ENCODE measurements around the gene FKBP9.
A peak's percentile ranks its signal among the peaks of the same experiment; 100 is the strongest.

The FKBP9 gene

DNA sequence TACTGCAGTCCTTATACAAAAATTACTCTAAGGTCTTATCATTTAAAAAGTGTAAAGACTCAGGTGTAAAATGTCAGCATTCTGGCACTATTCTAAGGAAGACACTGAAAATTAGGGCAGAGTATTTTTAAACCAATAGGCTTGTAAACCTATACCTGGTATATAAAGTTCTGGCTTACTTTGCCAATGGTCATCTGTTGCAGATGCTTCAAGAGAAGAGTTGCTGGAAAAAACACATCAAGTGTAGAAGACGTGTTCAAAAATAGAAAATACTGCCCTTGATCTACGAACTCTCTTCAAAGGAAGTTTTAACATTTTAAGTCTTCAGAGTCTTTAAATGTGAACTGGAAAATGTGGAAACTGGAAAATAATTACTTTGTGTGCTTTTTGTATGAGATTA, 81.4 kb downstream of the FKBP9 start:
- TF ChIP-seq, protein P1, sequence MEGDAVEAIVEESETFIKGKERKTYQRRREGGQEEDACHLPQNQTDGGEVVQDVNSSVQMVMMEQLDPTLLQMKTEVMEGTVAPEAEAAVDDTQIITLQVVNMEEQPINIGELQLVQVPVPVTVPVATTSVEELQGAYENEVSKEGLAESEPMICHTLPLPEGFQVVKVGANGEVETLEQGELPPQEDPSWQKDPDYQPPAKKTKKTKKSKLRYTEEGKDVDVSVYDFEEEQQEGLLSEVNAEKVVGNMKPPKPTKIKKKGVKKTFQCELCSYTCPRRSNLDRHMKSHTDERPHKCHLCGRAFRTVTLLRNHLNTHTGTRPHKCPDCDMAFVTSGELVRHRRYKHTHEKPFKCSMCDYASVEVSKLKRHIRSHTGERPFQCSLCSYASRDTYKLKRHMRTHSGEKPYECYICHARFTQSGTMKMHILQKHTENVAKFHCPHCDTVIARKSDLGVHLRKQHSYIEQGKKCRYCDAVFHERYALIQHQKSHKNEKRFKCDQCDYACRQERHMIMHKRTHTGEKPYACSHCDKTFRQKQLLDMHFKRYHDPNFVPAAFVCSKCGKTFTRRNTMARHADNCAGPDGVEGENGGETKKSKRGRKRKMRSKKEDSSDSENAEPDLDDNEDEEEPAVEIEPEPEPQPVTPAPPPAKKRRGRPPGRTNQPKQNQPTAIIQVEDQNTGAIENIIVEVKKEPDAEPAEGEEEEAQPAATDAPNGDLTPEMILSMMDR (IDR thresholded peaks at IDR 0.05; ENCODE audit: low read depth, low read length, missing control alignments): no peak
- DNase-seq (ENCODE audit: low read depth): no peak
- H3K4me3 ChIP-seq (ENCODE audit: low read depth, low read length): peak overlapping the region; percentile 49

- TF ChIP-seq, protein P1 (IDR thresholded peaks at IDR 0.05; ENCODE audit: low read depth, low read length, missing control alignments): no peak
- DNase-seq (ENCODE audit: low read depth): no peak
- H3K4me3 ChIP-seq (ENCODE audit: low read depth, low read length): peak overlapping the region; percentile 49
Observed at GRCh38 chr7:33039257-33039902, 82.1 kb downstream of the FKBP9 start.

DNA sequence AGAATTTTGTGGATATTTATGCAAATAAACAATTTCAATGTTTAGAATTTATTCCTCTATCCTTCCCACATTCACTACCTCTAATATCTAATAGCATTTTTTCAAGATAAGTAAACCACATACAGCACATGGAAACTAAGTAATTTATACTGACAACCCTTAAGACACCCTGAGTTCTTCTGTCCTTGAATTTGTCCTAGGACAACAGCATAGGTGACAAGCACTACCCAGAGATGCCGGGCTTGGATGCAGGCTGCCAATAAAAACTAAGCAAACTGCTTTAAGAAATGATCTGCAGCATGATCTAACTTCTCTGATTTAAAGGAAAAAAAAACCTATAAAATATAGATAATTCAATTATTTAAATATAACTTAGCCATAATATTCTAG, 82.7 kb downstream of the FKBP9 start:
- peak overlapping the region; percentile 49 for H3K4me3 ChIP-seq (ENCODE audit: low read depth, low read length)
- TF ChIP-seq, protein P1 (IDR thresholded peaks at IDR 0.05; ENCODE audit: low read depth, low read length, missing control alignments): no peak
- DNase-seq (ENCODE audit: low read depth): no peak

DNA sequence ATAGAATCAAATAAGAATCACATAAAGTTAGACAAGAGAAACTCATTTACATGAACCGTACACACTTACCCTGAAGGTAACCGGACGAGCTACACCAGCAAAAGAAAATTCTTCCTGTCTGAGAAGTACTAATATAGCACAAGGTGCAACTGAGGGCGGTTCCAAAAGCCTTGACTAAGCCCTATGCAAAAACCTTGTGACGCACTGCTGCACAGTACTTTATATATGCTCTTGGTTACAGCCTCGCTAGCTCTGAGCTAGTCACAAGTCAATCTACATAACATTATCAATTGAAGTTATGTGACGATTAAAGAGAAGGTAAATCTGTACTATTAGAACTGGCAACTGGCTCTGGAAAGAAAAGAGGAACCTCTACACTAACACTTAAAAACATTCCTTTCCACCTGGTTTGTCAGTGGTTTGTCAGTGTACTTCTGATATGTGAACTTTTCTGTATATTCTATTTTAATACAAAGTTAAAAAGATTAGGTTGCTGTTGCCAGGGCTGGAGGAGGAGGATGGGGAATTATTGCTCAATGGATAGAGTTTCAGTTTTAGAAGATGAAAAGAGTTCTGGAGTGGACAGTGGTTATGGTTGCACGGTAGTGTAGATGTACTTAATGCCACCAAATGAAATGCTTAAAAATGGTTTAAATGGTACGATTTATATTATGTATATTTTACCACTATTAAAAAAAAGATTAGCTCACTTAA, 83.7 kb downstream of the FKBP9 start:
- H3K4me3 ChIP-seq (ENCODE audit: low read depth, low read length): peak overlapping the region; percentile 49
- TF ChIP-seq, protein P1 (IDR thresholded peaks at IDR 0.05; ENCODE audit: low read depth, low read length, missing control alignments): no peak
- DNase-seq (ENCODE audit: low read depth): peak; percentile 94

GRCh38 chr7:33041631-33042428, 84.6 kb downstream of the FKBP9 start:
- TF ChIP-seq, protein P1 (IDR thresholded peaks at IDR 0.05; ENCODE audit: low read depth, low read length, missing control alignments): no peak
- no peak for DNase-seq (ENCODE audit: low read depth)
- no peak overlapping the region for H3K4me3 ChIP-seq (ENCODE audit: low read depth, low read length)

DNA sequence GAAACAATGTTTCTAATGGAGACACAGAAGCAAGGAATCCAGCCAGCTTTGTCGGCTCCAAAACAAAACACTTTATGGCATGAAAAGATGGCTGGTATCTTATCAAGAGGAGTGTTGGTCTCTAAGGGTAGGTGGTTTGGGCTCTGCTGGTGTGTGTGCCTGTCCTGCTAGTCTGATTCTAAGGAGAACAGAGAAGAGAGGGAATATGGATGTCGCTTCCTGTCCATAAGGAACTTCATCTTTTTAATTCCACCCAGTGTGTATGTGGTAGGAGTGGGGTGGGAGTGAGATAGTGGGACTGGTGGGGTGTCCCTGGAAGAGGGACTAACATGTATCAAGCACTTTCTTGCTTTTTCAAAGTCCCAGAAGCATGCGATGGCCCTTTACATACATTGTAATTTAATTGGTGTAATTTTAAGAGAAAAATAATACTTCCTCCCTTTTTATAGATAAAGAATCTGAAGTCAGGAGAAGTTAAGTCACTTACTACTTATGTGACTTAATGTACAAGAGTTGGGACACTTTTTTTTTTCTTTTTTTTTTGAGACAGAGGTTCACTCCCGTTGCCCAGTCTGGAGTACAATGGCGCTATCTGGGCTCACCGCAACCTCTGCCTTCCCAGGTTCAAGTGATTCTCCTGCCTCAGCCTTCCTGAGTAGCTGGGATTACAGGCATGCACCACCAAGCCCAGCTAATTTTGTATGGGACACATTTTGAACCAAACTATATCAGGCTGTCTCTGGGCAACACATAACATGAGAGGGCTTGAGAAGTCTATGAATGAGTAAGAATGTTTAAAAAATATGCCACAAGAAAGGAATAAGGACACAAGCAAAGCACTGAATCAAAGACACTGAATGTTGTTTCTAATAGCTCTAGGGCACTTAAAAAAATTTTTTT, 86.5 kb downstream of the FKBP9 start:
- TF ChIP-seq, protein P1 (IDR thresholded peaks at IDR 0.05; ENCODE audit: low read depth, low read length, missing control alignments): no peak
- no peak overlapping the region for H3K4me3 ChIP-seq (ENCODE audit: low read depth, low read length)
- no peak for DNase-seq (ENCODE audit: low read depth)

Data from GM12864 (cell line).